ENCODE results near the gene ZNF521. TPM values are rescaled to one million over a fixed set of nuclear protein-coding genes. Genes with fewer than 3 reads are reported as not detected.

ZNF521 gene
- total RNA-seq, 1 donor from 2014 or later, result 2.0 TPM

DNA sequence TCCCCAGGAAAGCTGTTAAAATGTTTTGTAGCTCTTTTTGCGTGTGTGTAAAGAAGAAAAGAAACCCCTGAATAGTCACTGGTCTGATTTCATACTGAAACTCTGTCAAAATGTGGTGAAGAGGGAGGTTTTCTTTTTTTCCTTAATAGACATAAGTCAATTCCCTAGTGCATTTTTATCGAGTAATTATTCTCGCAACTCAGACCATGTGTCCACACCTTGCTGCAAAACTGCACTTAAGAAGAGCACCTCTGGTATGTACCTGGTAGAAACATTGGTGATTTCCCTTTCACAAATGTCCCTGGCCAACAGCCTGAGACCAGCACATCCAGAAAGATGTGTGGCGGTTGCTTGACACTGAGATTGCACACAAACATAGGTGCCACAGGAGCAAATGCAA, 159.9 kb downstream of the ZNF521 start:
- DNase-seq (ENCODE audit: low read depth), result no peak
- H3K4me3 ChIP-seq (ENCODE audit: low read depth, low read length), result no peak overlapping the region
- TF ChIP-seq, protein P1, sequence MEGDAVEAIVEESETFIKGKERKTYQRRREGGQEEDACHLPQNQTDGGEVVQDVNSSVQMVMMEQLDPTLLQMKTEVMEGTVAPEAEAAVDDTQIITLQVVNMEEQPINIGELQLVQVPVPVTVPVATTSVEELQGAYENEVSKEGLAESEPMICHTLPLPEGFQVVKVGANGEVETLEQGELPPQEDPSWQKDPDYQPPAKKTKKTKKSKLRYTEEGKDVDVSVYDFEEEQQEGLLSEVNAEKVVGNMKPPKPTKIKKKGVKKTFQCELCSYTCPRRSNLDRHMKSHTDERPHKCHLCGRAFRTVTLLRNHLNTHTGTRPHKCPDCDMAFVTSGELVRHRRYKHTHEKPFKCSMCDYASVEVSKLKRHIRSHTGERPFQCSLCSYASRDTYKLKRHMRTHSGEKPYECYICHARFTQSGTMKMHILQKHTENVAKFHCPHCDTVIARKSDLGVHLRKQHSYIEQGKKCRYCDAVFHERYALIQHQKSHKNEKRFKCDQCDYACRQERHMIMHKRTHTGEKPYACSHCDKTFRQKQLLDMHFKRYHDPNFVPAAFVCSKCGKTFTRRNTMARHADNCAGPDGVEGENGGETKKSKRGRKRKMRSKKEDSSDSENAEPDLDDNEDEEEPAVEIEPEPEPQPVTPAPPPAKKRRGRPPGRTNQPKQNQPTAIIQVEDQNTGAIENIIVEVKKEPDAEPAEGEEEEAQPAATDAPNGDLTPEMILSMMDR (conservative IDR thresholded peaks at IDR 0.05; ENCODE audit: low read depth, low read length), result no peak

DNA sequence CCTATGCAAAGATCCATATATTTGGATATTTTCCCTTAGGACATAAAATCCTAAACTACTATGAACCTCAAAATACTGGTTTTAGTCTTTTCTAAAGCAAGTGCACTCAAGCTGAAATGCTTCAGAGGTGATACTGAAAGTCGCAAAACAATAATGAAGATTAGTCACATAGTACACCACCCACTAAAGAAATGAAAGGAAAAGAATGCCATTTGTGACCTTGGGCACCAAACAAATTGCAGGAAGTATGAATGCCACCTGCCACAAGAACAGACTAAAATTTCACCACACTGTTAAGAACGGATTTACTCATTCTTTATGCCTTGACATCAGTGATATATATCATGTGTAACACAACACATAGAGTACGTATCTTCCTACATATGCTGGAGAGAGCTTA, 161.5 kb downstream of the ZNF521 start:
- TF ChIP-seq, protein P1 (conservative IDR thresholded peaks at IDR 0.05; ENCODE audit: low read depth, low read length), result no peak
- no peak overlapping the region for H3K4me3 ChIP-seq (ENCODE audit: low read depth, low read length)
- DNase-seq (ENCODE audit: low read depth), result no peak

GRCh38 chr18:25189391-25190185, 162.4 kb downstream of the ZNF521 start:
- TF ChIP-seq, protein P1 (conservative IDR thresholded peaks at IDR 0.05; ENCODE audit: low read depth, low read length), result no peak
- no peak overlapping the region for H3K4me3 ChIP-seq (ENCODE audit: low read depth, low read length)
- DNase-seq (ENCODE audit: low read depth), result no peak

- no peak for DNase-seq (ENCODE audit: low read depth)
- H3K4me3 ChIP-seq (ENCODE audit: low read depth, low read length), result no peak overlapping the region
- TF ChIP-seq, protein P1 (conservative IDR thresholded peaks at IDR 0.05; ENCODE audit: low read depth, low read length), result no peak
These were observed 164.3 kb downstream of the ZNF521 start for GRCh38 chr18:25187521-25188192.

DNA sequence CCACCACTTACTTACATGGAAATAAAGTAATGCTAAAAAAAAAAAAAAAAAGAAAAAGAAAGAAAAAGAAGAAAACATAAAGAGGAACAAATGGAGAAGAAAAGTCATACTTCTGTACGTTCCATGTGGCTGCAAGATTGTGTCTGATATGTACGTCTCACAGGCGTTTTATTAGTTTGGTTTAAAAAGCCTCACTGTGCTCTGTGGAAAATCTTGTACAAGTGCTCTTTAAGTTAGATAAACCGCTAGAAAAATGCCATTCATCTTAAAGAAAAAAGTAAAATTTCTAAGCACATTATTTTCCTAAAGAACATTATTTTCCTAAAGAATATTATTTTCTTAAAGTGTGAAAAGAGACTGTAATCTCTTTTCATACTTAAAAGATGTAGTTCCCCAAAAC, 165.1 kb downstream of the ZNF521 start:
- no peak overlapping the region for H3K4me3 ChIP-seq (ENCODE audit: low read depth, low read length)
- TF ChIP-seq, protein P1 (conservative IDR thresholded peaks at IDR 0.05; ENCODE audit: low read depth, low read length), result no peak
- no peak for DNase-seq (ENCODE audit: low read depth)

GRCh38 chr18:25181993-25182392, 170.0 kb downstream of the ZNF521 start:
- no peak overlapping the region for H3K4me3 ChIP-seq (ENCODE audit: low read depth, low read length)
- no peak for DNase-seq (ENCODE audit: low read depth)
- TF ChIP-seq, protein P1 (conservative IDR thresholded peaks at IDR 0.05; ENCODE audit: low read depth, low read length), result no peak

Measured in epithelial cell of proximal tubule (primary cell).